ENCODE measurements around the gene SLC12A8. TPM values are rescaled to one million over a fixed set of nuclear protein-coding genes. Genes with fewer than 3 reads are reported as not detected.

SLC12A8 gene
- total and polyA plus RNA-seq, 2 experiments from 2014 or later: 3.4 to 7.8 TPM

GRCh38 chr3:125257536-125257935 is 45.0 kb upstream of the SLC12A8 start:
- Histone ChIP-seq H3K9me2 (ENCODE audit: insufficient read depth) (no peaks in the 10 kb centered on the region), H3K4me3 (no peak overlapping the region), H3K79me2 (ENCODE audit: insufficient read depth) (peaks cover 24% of the 10 kb centered on the region), H3K9me3 (ENCODE audit: low read depth) (no peaks in the 10 kb centered on the region), H3K4me1 (ENCODE audit: insufficient read depth) (no peaks in the 10 kb centered on the region), H3F3A (ENCODE audit: insufficient read depth) (peaks cover 6% of the 10 kb centered on the region; the same call in 1 of the 2 replicates), H3K27me3 (replicated peaks; ENCODE audit: insufficient read depth) (no peaks in the 10 kb centered on the region), H3K4me2 (ENCODE audit: unreplicated experiment) (no peak overlapping the region), H2AFZ (no peak overlapping the region), H3K27ac (no peak overlapping the region), H3K36me3 (ENCODE audit: low read depth) (peaks cover 30% of the 10 kb centered on the region; the same call in 1 of the 2 replicates), H3K9ac (no peak overlapping the region), H4K20me1 (ENCODE audit: insufficient read depth) (no peaks in the 10 kb centered on the region)
- WGBS, 2 experiments (ENCODE audit: low coverage in 1 of 2, low lambda C conversion rate in 2 of 2, missing lambda C conversion rate in 2 of 2): 99 to 100% methylated on average over 4 of the region's 4 CpGs
- no peak for TF ChIP-seq EZH2phosphoT487 (IDR thresholded peaks at IDR 0.05; ENCODE audit: insufficient read depth, low read depth)
- no peak for TF ChIP-seq EZH2 (IDR thresholded peaks at IDR 0.05; ENCODE audit: insufficient read depth, poor library complexity, severe bottlenecking)
- in situ Hi-C loops (cut with MboI): no loop called here
- DNase-seq: no peak

GRCh38 chr3:125256675-125257074 is 44.1 kb upstream of the SLC12A8 start:
- Histone ChIP-seq H3K4me1 (ENCODE audit: insufficient read depth) (no peaks in the 10 kb centered on the region), H3K9ac (no peak overlapping the region), H3K36me3 (ENCODE audit: low read depth) (peaks cover 35% of the 10 kb centered on the region; the same call in 1 of the 2 replicates), H3K27ac (no peak overlapping the region), H4K20me1 (ENCODE audit: insufficient read depth) (no peaks in the 10 kb centered on the region), H3K9me2 (ENCODE audit: insufficient read depth) (no peaks in the 10 kb centered on the region), H3F3A (ENCODE audit: insufficient read depth) (no peaks in the 10 kb centered on the region), H3K27me3 (replicated peaks; ENCODE audit: insufficient read depth) (no peaks in the 10 kb centered on the region), H3K79me2 (ENCODE audit: insufficient read depth) (peaks cover 24% of the 10 kb centered on the region), H3K9me3 (ENCODE audit: low read depth) (no peaks in the 10 kb centered on the region), H3K4me3 (no peak overlapping the region), H2AFZ (no peak overlapping the region), H3K4me2 (ENCODE audit: unreplicated experiment) (no peak overlapping the region)
- in situ Hi-C loops (cut with MboI): no loop called here
- TF ChIP-seq EZH2 (IDR thresholded peaks at IDR 0.05; ENCODE audit: insufficient read depth, poor library complexity, severe bottlenecking): no peak
- TF ChIP-seq EZH2phosphoT487 (IDR thresholded peaks at IDR 0.05; ENCODE audit: insufficient read depth, low read depth): no peak
- no peak for DNase-seq

GRCh38 chr3:125250973-125251372 is 38.4 kb upstream of the SLC12A8 start:
- 96% methylated on average over 2 of the region's 2 CpGs for WGBS, 2 experiments (ENCODE audit: low coverage in 1 of 2, low lambda C conversion rate in 2 of 2, missing lambda C conversion rate in 2 of 2)
- TF ChIP-seq EZH2 (IDR thresholded peaks at IDR 0.05; ENCODE audit: insufficient read depth, poor library complexity, severe bottlenecking) (no peak), EZH2phosphoT487 (IDR thresholded peaks at IDR 0.05; ENCODE audit: insufficient read depth, low read depth) (no peak)

GRCh38 chr3:125246237-125246636 is 33.7 kb upstream of the SLC12A8 start:
- peaks cover 40% of the 10 kb centered on the region; the same call in 1 of the 2 replicates for H3K79me2 ChIP-seq (ENCODE audit: insufficient read depth)
- H3K27me3 ChIP-seq (replicated peaks; ENCODE audit: insufficient read depth): no peaks in the 10 kb centered on the region
- peaks cover 4% of the 10 kb centered on the region; the same call in 1 of the 2 replicates for H3K36me3 ChIP-seq (ENCODE audit: low read depth)
- TF ChIP-seq EZH2phosphoT487 (IDR thresholded peaks at IDR 0.05; ENCODE audit: insufficient read depth, low read depth): no peak
- TF ChIP-seq EZH2 (IDR thresholded peaks at IDR 0.05; ENCODE audit: insufficient read depth, poor library complexity, severe bottlenecking): no peak
- WGBS, 2 experiments (ENCODE audit: low coverage in 1 of 2, low lambda C conversion rate in 2 of 2, missing lambda C conversion rate in 2 of 2): 93 to 94% methylated on average over 1 of the region's 1 CpG
- no peak overlapping the region for H2AFZ ChIP-seq
- no peak overlapping the region for H3K4me3 ChIP-seq
- H3K9me2 ChIP-seq (ENCODE audit: insufficient read depth): no peaks in the 10 kb centered on the region; the same call in 1 of the 2 replicates
- H3K9me3 ChIP-seq (ENCODE audit: low read depth): no peaks in the 10 kb centered on the region
- H3K4me2 ChIP-seq (ENCODE audit: unreplicated experiment): no peak overlapping the region
- peaks cover 17% of the 10 kb centered on the region; the same call in 1 of the 2 replicates for H3F3A ChIP-seq (ENCODE audit: insufficient read depth)
- H3K27ac ChIP-seq: no peak overlapping the region
- H4K20me1 ChIP-seq (ENCODE audit: insufficient read depth): no peaks in the 10 kb centered on the region
- H3K4me1 ChIP-seq (ENCODE audit: insufficient read depth): peaks cover 20% of the 10 kb centered on the region
- DNase-seq: no peak
- in situ Hi-C loops (cut with MboI): no loop called here
- H3K9ac ChIP-seq: no peak overlapping the region

More at GRCh38 chr3:125250973-125251372, 38.4 kb upstream of the SLC12A8 start:
- Histone ChIP-seq H3K9ac (no peak overlapping the region), H3K4me3 (no peak overlapping the region), H2AFZ (no peak overlapping the region), H4K20me1 (ENCODE audit: insufficient read depth) (no peaks in the 10 kb centered on the region), H3K9me2 (ENCODE audit: insufficient read depth) (no peaks in the 10 kb centered on the region), H3K79me2 (ENCODE audit: insufficient read depth) (peaks cover 37% of the 10 kb centered on the region; the same call in 1 of the 2 replicates), H3K27ac (no peak overlapping the region), H3K4me1 (ENCODE audit: insufficient read depth) (peaks cover 3% of the 10 kb centered on the region), H3K27me3 (replicated peaks; ENCODE audit: insufficient read depth) (no peaks in the 10 kb centered on the region), H3K36me3 (ENCODE audit: low read depth) (peaks cover 11% of the 10 kb centered on the region; the same call in 1 of the 2 replicates), H3K9me3 (ENCODE audit: low read depth) (no peaks in the 10 kb centered on the region), H3F3A (ENCODE audit: insufficient read depth) (0 out of 2 replicates have a peak, but pooled peaks cover 7% of the 10 kb centered on the region), H3K4me2 (ENCODE audit: unreplicated experiment) (no peak overlapping the region)
- in situ Hi-C loops (cut with MboI): no loop called here
- DNase-seq: no peak

GRCh38 chr3:125245521-125245920 is 33.0 kb upstream of the SLC12A8 start:
- Histone ChIP-seq H3K4me3 (no peak overlapping the region), H3K36me3 (ENCODE audit: low read depth) (peaks cover 4% of the 10 kb centered on the region; the same call in 1 of the 2 replicates), H3K27me3 (replicated peaks; ENCODE audit: insufficient read depth) (no peaks in the 10 kb centered on the region), H3F3A (ENCODE audit: insufficient read depth) (peaks cover 24% of the 10 kb centered on the region; the same call in 1 of the 2 replicates), H3K79me2 (ENCODE audit: insufficient read depth) (peaks cover 36% of the 10 kb centered on the region; the same call in 1 of the 2 replicates), H3K9ac (no peak overlapping the region), H3K27ac (no peak overlapping the region), H2AFZ (no peak overlapping the region), H3K4me2 (ENCODE audit: unreplicated experiment) (peak overlapping the region; percentile 3), H4K20me1 (ENCODE audit: insufficient read depth) (no peaks in the 10 kb centered on the region), H3K9me3 (ENCODE audit: low read depth) (no peaks in the 10 kb centered on the region), H3K4me1 (ENCODE audit: insufficient read depth) (peaks cover 27% of the 10 kb centered on the region), H3K9me2 (ENCODE audit: insufficient read depth) (no peaks in the 10 kb centered on the region; the same call in 1 of the 2 replicates)
- in situ Hi-C loops (cut with MboI): no loop called here
- DNase-seq: peak; percentile 30
- TF ChIP-seq EZH2phosphoT487 (IDR thresholded peaks at IDR 0.05; ENCODE audit: insufficient read depth, low read depth): no peak

All from GM23248 (cell line).